NCI-H748 (cell line): ENCODE data around the gene PSMB7.

ENCODE experiments used
- DNase-seq: peaks from one replicate; lab custom pipeline; 2025; ENCODE audit not compliant: unreplicated experiment; lab: John Stamatoyannopoulos, UW

The PSMB7 gene

GRCh38 chr9:124411514-124412227 lies 3.6 kb downstream of the PSMB7 start:
- no peak for DNase-seq

GRCh38 chr9:124410321-124410913 lies 4.8 kb downstream of the PSMB7 start:
- no peak for DNase-seq

DNA sequence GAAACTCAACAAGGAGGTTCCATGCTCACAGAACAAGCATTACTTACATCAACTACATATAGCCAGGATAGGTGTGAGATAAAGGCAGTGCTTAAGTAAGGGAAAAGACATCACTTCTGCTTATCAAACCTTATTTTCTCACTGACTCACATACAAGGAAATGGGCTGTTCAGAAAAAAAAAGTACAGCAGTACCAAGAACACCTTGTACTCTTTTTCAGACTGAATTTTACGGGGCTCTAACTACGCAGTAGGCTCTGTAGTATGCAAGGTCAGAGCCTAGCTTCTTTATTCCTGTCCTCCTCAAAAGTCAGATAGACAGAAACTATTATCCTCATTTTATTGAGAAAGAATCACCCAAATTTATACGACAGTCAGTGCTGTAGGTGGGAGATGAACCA lies 5.8 kb downstream of the PSMB7 start:
- DNase-seq = no peak

DNA sequence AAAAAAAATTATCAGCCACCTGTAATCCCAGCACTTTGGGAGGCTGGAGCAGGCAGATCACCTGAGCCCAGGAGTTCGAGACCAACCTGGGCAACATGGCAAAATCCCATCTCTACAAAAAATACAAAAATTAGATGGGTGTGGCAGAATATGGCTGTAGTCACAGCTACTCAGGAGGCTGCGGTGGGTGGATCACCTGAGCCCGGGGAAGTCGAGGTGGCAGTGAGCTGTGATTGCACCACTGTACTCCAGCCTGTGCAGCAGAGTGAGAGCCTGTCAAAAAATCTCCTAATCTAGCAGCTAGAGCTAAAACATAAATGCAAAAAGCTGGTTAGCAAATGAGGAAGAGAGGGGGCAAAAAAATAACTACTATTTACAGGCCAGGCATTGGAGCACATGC lies 12.0 kb downstream of the PSMB7 start:
- no peak for DNase-seq

- no peak for DNase-seq
Measured at GRCh38 chr9:124399968-124400940, 15.0 kb downstream of the PSMB7 start.

- DNase-seq = no peak
Measured at GRCh38 chr9:124399323-124399967, 15.8 kb downstream of the PSMB7 start.

DNA sequence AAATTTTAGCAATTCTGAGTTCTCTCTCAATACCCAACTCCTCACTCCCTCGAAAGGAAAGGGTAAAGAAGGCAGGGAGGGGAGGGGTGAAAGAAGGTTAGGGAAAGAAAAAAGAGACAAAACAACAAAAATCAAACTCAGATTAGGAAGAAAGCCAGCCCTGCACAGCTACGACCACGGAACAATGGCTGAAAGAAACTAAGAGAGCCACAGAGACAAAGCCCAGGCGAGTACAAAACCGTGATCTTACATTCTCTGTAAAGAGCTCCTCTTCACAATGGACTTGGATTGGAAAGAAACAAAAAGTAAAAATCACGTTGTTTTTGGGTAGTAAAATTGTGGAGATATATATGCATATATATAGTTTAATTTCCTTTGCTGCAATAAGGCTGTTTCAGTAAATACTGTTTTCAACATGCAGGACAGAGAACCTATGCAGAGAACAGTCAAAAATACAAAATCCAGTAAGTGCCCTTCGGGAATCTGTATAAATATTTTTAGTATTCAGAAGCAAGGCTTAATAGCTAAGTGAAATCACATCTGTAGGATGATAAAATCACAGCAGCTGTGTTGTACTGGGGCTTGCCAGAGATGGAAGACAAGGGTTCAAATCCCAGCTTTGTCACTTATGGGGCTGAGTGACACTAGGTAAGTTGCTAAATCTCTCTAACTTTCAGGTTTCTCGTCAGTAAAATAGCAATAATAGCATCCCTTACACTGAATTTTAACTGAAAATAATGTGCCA lies 16.9 kb downstream of the PSMB7 start:
- DNase-seq = no peak

DNA sequence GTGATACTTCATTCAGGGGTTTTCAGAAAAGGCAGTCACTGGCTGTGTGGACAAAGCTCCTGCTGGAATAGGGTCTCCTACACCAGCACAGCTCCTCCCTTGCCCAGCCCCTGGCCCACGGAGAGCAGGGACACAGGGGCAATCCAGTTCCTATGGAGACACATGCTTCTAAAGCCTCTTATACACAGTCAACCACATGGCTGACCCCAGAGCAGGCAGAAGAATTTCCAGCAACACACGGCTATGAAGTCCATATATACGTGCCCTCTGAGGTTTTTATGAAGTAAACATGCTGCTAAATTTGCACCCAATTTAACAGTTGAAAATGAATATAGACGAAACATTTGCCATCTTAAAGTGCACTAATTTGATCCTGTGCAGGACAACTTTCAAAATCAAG lies 19.4 kb downstream of the PSMB7 start:
- DNase-seq = no peak

DNA sequence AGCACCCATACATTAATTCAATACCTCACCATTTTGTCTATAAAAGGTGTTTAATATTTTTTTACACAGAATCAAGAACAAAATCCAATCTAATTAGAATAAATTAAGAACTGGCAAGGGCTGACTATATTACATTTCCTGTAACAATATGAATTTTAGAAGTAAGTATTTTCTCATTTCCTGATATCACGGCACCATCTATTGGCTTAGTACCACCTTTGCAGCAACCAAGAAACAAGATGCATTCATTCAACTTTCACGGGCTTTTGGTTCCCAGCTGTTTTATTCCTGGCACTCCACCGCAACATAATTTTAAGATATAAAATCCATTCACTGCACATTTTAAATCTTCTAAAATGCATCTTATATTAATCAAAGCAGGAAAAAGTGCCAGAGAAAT lies 20.6 kb downstream of the PSMB7 start:
- DNase-seq = no peak

DNA sequence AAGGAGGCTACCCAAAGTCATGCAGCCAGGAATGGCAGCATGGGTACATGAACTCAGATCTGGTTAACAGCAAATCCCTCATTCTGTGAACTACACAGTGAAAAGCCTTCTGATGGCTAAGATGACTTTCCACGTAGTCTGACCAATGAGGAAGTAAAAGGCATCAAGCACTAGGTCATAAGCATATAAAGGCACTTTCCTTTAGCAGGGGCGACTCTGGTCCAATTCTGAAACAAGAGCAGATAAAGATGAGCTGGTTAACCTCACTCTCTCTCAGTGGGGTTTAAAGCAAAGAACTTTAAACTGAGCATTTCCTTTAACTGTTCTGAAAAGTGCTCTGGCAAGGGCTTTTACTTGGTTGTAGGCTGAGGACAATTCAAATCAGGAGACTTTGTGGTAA lies 21.1 kb downstream of the PSMB7 start:
- no peak for DNase-seq

GRCh38 chr9:124392871-124393460 lies 22.3 kb downstream of the PSMB7 start:
- no peak for DNase-seq

DNA sequence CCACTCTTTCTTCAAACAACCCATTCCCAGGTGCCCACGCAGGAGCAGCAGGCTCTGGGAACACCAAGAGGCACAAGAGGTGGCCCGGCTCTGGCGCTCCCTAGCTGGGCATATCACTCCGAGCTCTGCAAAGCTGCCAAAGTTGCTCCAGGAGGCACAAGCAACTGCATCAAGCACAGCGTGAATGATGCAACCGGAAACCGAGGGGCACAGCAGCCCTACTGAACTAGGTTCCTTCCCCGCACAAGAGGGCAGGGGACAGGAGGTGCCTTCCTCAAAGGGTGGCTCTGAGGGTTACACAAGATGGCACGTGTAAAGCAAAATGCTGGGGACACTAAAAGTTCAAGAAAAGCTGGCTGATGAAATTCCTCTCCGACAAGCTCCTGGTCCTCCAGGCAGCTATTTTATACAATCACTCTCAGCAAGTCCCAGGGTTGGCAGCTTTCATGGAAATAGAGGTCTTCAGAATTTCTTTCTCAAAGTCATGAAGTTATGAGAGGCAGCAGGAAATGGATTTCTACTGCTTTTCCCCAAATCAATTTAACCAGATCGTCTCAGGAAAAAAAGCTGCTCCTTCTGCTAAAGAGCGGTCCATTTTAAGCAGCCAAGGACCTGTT lies 22.9 kb downstream of the PSMB7 start:
- DNase-seq = no peak

DNA sequence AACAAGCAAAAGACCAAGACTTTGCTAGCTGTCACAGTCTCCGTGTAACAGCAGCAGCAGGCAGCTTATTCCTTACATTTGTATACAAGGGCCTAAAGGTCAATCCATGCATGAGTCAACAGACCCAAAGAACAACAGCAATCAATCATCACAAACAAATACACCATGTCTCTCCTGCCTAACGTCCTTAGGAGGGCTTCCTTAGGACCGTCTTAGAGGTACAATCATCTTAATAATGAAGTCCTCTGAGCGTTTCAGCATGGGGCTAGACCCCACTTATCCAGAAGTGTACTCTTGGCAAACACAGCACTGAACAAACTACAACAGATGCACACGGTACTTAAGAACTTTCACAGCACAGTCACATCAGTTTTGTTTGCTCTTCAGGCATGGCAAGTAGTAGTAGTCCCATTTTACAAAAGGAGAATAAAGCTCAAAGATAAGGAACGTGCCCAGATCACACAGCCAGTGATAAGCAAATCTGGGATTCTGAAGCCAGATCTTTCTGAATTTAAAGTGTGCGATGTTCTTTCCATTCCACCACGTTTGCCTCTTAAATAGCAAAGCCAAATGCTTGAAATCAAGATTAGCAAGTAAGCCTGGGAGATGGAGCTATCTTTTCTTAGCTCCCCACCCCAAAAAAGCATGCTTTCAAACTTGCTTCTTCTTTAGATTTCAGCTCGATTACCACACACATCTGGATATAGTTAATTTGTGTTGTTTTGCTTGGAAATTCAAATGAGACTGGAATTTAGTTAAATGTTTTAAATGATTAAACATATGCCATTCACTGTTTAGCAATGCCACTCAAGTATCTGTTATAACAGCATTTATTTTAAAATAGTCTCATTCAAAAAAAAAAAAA lies 24.2 kb downstream of the PSMB7 start:
- no peak for DNase-seq

GRCh38 chr9:124389146-124389939 lies 25.9 kb downstream of the PSMB7 start:
- DNase-seq = no peak

DNA sequence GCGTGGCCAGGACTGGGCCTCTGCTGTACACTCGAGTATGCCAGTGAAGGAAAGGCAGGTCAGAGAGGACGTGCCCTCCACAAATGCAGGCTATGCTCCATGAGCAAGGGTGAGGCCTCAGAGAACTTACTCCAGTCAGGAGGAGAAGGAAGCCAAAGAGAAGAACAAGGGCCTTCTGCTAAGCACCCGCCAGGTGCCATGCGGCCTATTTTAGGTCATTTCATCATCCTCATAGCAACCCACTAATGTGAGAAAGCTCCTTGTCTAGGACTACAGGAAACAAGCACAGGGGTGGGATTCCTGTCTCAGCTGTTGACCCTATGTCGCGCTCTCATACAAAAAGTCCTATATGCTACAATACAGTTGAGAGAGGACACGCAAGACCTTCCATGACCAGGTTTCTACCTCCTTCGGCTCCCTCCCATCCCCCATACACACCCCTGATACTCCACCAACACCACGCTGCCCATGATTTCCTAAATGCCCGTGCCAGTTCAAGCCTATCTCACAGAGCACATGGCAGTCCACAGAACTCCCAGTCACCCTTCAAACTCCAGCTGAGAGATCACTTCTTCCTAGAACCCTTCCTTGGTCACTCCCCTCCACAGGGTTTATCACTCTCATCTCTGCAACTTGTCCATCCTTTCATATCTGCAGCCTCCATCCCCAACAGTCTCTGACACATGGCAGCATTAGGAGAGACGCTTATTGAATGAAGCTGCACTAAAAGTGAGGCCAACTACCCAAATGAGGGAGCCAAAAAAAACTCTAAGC lies 26.8 kb downstream of the PSMB7 start:
- no peak for DNase-seq

GRCh38 chr9:124386201-124386600 lies 29.0 kb downstream of the PSMB7 start:
- no peak for DNase-seq

DNA sequence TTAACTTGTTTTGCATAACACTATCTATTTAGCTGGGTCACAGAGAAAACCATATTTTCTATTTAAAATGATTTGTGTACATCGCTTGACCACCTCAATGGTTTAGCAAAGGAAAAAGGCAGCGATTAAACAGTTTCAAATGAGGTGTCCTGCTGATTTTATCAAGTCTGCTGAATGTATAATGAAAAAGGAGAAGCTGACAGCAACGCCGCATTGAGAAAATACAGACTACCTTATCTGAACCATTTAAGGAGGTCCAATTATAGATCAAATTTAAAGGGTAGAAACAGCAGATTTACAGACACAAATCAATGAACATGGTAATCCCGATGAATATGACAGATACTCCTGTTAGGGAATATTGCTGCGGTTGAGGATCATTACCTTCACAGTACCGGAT lies 29.6 kb downstream of the PSMB7 start:
- DNase-seq = no peak
